GM19193 (cell line): ENCODE results near the gene NME4.

Experiments
- POLR2A ChIP-seq: IDR thresholded peaks from 4 replicates; pipeline ENCODE4 v1.6.1; 2011; ENCODE audit not compliant: insufficient read depth, insufficient read length; ENCODE audit errors: extremely low read depth

NME4 gene

DNA sequence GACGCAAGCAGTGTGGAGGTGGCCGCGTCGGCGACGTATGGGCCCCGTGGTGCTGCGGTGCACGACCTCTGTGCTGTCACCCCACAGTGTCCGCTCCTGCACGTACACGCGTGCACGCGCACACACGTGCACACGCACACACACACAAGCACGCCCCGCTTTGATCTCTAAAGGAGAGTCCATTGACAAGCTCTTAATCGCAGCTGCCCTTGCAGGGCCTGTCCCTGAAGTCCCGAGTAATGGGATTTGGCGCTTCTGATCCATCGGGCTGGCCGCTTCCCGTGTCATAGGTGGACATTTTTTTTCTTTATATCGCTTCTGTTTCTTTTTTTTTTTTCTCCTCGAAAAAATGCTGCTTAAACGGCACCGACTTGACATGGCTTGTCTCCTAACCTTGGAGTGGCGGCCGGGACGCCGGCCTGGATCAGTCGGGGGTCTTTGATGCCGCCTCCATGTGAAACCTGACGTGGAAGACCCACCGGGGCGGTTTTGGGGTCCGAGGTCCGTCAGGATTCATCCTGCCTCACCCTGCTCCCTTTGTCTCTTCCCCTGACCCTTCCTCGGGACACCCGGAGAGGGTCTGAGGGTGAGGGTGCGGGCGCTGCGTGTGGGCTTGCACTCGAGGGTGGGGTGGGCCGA is 36.2 kb upstream of the NME4 start:
- TF ChIP-seq POLR2A: no peak

DNA sequence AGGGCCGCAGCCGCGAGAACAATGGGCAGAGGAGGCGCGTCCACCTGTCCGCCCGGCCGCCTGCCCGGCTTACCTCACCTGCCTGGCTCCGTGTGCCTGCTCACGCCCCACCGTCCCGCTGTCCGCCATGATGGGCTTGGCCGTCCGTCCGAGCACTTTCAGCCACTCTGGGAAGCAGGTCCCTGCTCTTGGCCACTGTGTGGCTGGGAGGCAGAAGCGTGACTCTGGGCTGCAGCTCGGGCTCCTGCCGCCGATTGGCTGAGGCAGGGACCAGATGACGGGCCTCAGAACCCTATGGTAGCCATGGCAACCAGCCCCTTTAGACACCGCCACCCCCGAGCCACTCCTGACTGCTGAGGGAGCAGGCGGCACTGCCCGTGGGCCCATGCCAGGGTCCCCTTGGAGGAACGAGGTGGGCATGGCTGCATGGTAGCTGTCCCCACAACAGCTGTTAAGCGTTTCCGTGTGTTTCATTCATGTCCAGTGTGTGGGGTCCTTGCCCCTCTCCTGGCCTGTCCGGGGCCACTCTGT is 35.6 kb upstream of the NME4 start:
- no peak for TF ChIP-seq POLR2A

DNA sequence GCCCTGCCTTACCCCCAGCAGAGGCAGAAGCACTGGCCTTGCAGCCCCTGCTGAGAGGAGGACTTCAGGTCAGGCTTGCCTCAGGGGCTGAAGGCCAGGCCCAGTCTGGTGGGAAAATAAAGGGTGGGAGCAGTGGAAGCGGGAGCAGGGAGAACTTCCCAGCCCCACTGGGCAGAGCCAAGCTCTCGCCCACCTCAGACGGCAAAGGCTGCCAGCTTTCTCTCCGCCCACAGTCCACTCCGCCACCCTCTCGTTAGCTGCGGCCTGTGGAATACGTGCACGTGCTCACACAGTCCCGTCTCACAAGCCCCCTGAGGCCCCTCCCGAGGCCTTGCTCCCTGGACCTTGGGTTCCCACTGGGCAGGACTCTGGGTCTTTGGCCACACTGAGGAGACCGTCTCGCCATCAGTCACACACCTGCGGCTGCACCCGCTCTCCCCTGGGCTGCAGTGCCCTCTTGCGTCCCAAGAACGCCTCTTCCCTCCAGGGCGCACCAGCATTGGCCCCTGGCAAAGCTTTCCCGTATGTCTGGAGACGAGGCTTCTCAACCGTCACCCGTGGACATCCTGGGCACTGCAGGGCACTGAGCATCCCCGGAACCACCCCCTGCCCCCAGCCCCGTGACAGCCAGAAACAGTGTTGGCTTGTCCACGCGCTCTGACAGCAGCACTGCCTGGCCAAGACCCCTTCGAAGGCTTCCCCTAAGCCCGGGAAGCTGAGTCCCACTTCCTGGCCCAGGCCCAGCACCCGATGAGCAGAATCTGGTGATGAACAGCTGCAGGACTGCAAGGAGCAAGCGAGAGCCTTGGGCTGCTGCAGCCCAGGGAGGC is 34.9 kb upstream of the NME4 start:
- TF ChIP-seq POLR2A: no peak

GRCh38 chr16:363110-363765 is 33.8 kb upstream of the NME4 start:
- TF ChIP-seq POLR2A: no peak

GRCh38 chr16:363766-364490 is 33.1 kb upstream of the NME4 start:
- no peak for TF ChIP-seq POLR2A

DNA sequence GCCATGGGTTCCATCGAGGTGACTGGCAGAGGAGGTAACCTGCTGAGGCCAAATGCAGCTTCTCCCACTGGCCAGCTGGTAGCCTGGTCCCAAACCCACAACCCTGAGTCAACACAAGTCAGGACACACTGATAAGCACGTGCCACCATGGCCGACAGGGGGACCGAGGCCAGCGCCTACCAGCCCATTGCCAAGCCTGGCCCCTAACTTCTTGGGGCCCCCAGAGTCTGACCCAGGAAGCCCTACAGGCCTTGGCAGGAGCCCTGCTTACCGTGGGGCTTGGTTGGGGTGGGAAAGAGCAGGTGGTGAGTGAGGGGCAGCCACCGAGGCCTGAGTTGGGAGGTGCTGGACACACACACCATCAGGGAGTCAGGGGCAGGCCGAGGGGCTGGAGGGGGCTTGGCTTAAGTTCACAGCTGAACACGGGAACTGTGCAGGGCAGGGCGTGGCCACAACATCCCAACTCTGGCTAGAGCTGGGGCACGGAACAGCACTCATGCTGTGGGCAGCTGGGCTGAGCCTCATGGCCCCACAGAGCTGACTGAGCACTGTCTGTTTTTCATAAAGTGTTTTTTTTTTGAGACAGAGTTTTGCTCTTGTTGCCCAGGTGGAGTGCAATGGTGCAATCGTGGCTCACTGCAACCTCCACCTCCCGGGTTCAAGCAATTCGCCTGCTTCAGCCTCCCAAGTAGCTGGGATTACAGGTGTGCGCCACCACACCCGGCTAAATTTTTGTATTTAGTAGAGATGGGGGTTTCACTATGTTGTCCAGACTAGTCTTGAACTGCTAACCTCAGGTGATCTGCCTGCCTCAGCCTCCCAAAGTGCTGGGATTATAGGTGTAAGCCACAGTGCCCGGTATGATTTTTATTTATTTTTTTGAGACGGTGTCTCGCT is 32.2 kb upstream of the NME4 start:
- no peak for TF ChIP-seq POLR2A

- TF ChIP-seq POLR2A: no peak
These were observed 30.5 kb upstream of the NME4 start for GRCh38 chr16:366476-366875.

DNA sequence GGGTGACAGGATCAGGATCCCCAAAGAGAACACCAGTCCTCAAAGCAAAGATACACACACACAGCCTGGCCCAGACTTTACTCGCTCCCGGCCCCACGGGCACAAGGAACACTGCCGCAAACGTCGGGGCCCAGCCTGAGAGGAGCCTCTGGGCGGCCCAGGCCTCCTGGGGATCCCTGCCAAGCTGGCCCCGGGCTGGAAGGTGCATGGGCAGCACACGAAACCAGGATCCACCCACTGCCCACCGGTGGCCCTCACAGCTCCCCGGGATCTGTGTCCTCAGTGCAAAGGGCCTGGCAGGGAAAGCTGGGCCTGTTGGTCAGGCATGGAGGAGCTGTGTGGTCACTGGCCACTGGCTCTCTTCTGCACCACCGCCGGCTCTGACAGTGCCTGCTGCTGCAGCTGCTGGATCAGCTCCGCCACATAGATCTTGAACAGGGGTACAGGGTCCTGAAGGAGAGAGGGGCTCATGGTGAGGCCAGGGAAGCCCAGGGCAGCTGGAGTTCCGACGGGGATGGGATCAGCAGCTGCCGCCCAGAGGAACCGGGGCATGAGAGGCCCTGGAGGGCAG is 29.6 kb upstream of the NME4 start:
- TF ChIP-seq POLR2A: no peak

- no peak for TF ChIP-seq POLR2A
These were observed 28.4 kb upstream of the NME4 start for GRCh38 chr16:368388-369158.

GRCh38 chr16:369275-369865 is 27.6 kb upstream of the NME4 start:
- no peak for TF ChIP-seq POLR2A

DNA sequence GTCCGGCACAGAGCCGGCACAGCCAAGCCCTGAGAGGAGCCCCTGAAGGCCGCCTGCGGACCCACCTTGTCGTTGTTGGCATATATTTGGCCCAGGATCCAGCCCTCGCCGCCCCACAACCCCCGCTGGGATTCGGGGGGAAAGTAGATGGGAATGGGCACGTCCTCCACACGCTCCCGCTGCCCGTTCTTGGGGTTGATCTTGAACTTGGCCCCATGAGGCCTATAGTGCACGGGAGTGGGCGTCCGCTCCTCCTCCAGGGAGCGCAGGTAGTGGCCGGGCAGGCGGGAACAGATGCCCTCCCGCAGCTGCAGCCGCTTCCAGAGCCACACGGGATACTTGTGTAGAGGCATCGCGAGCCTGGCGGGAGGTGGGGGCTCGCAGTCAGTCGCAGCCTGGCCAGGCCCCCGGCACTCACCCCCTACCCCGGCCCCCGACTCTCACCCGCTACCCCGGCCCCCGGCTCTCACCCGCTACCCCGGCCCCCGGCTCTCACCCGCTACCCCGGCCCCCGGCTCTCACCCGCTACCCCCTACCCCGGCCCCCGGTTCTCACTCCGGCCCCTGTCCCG is 27.0 kb upstream of the NME4 start:
- TF ChIP-seq POLR2A: no peak

DNA sequence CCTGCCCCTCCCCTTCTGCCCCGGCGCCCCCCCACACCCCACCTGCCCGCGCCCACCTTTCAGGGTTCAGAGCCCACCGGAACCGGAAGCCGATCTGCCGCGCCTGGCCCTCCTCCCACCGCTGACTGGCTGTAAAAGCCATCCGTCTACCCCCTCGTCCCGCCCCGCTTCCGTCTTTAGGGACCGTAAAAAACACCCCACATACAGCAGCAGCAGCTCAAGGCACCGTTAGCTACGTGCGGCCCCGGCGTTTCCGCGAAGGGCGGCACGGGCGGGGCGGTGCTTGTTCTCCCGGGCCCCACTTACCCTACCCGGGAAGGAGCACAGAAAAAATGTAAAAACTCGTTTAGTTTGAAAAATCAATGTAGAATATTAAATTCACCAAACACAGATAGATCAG is 26.6 kb upstream of the NME4 start, which contains the start of gene MRPL28:
TSS of gene MRPL28 (minus strand) at position 96 of the 400 bp plus-strand sequence. CDS start 320 bp downstream, outside the sequence.
- peak; percentile 46 for TF ChIP-seq POLR2A
